RKO (cell line): ENCODE measurements around the gene SBF1.
"Not testable (repeated sequence)": the region's sequence is repeated elsewhere in the genome, so short reads cannot be mapped to it uniquely, and the experiment has no call there.

Experiments used
- DNase-seq: peaks from one replicate; pipeline ENCODE4 v3.0.0-alpha.2; 2016; ENCODE audit warnings: low spot score

SBF1 gene

DNA sequence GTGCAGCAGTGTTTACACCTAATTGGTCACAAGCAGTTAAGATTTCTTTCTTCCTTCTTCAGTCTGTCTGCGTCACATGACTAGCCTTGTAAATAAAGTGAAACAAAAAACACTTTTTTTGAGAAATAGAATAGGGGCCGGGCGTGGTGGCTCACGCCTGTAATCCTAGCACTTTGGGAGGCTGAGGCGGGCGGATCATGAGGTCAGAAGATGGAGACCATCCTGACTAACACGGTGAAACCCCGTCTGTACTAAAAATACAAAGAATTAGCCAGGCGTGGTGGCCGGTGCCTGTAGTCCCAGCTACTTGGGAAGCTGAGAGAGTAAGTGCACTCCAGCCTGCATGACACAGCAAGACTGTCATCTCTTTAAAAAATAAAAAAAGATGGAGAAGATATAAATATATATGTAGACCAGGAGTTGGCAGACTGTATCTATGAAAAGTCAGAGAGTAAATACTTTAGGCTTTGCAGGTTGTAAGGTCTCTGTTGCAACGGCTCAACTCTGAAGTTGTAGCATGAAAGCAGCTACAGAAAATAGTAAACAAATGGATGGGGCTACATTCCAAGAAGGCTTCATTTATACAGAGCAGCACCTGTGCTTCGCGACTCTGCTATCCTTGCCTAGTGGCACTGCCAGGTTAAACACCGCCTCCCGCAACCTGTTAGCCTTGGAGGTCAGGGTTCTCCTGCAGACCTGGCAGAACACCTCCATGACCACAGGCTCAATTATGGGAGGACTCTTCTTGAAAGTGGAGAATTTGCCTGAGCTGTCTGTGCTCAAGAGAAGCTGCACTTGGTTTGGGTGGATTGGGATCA is 75.8 kb downstream of the SBF1 start:
- no peak for DNase-seq

DNA sequence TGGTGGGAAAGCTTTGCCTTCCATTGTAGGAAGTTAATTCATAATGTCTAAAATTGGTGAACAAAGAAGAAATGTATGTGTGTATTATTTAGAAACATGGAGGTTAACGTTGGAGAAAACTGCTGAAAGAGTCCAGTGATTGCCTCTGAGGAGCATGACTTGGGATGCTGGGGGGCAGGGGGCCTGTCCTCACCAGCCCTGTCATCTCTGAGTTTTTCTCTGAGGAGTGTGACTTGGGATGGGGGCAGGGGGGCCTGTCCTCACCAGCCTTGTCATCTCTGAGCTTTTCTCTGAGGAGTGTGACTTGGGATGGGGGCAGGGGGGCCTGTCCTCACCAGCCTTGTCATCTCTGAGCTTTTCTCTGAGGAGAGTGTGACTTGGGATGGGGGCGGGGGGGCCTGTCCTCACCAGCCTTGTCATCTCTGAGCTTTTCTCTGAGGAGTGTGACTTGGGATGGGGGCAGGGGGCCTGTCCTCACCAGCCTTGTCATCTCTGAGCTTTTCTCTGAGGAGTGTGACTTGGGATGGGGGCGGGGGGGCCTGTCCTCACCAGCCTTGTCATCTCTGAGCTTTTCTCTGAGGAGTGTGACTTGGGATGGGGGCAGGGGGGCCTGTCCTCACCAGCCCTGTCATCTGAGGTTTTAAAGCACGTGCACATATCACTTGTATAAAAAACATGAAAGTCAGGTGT is 77.3 kb downstream of the SBF1 start:
- DNase-seq = not testable (repeated sequence)

GRCh38 chr22:50396751-50397370 is 78.0 kb downstream of the SBF1 start:
- no peak for DNase-seq
